NCI-H2081 treated with DMSO at 0.1 percent for 48 hours (cell line): ENCODE data around the gene MTARC2.
"Not testable (repeated sequence)": the region's sequence is repeated elsewhere in the genome, so short reads cannot be mapped to it uniquely, and the experiment has no call there.

Experiments
- DNase-seq: peaks from one replicate; lab custom pipeline; 2025; lab: John Stamatoyannopoulos, UW

The MTARC2 gene

GRCh38 chr1:220748089-220748934 lies at the start of gene MTARC2:
Gene MTARC2 (plus strand): TSS chr1:220748322. CDS start chr1:220748532, 210 bp downstream.
- DNase-seq = no peak

GRCh38 chr1:220698607-220699016 lies 49.5 kb upstream of the MTARC2 start:
- DNase-seq = no peak

- DNase-seq = no peak
Observed at GRCh38 chr1:220699044-220699443, 49.1 kb upstream of the MTARC2 start.

GRCh38 chr1:220700556-220701179 lies 47.5 kb upstream of the MTARC2 start:
- DNase-seq = no peak

GRCh38 chr1:220701974-220702373 lies 46.1 kb upstream of the MTARC2 start:
- DNase-seq = no peak

GRCh38 chr1:220702733-220703270 lies 45.3 kb upstream of the MTARC2 start:
- DNase-seq = peak; percentile 47

- DNase-seq = no peak
Observed at GRCh38 chr1:220703305-220703704, 44.8 kb upstream of the MTARC2 start.

- no peak for DNase-seq
Observed at GRCh38 chr1:220705782-220706181, 42.3 kb upstream of the MTARC2 start.

- DNase-seq = no peak
Observed at GRCh38 chr1:220706480-220706879, 41.6 kb upstream of the MTARC2 start.

GRCh38 chr1:220707160-220707559 lies 41.0 kb upstream of the MTARC2 start:
- DNase-seq = no peak

- DNase-seq = no peak
Observed at GRCh38 chr1:220708244-220708643, 39.9 kb upstream of the MTARC2 start.

GRCh38 chr1:220708936-220709801 lies 39.0 kb upstream of the MTARC2 start:
- no peak for DNase-seq

- DNase-seq = no peak
Observed at GRCh38 chr1:220710333-220710732, 37.8 kb upstream of the MTARC2 start.

GRCh38 chr1:220711056-220711809 lies 36.9 kb upstream of the MTARC2 start:
- DNase-seq = no peak

GRCh38 chr1:220715986-220716385 lies 32.1 kb upstream of the MTARC2 start:
- DNase-seq = not testable (repeated sequence)

GRCh38 chr1:220717800-220718640 lies 30.1 kb upstream of the MTARC2 start:
- no peak for DNase-seq

- DNase-seq = not testable (repeated sequence)
Observed at GRCh38 chr1:220721266-220721665, 26.9 kb upstream of the MTARC2 start.

- DNase-seq = no peak
Observed at GRCh38 chr1:220726634-220727033, 21.5 kb upstream of the MTARC2 start.

- DNase-seq = no peak
Observed at GRCh38 chr1:220727519-220727918, 20.6 kb upstream of the MTARC2 start.

- no peak for DNase-seq
Observed at GRCh38 chr1:220730486-220730885, 17.6 kb upstream of the MTARC2 start.
